Lower leg skin (tissue), 3 donors: Measurements from ENCODE around the gene AKTIP.

Source experiments
- POLR2A ChIP-seq, 2 donors: fragments of 450-650 bp; IDR thresholded peaks; one replicate each; pipeline ENCODE4 v1.6.1; 2016 to 2017; ENCODE audit warnings: antibody characterized with exemption in 2 of 2, mild to moderate bottlenecking in 1 of 2, moderate library complexity in 1 of 2
- TF ChIP-seq, protein P1 (sequence below), 3 donors: fragments of 450-650 bp; IDR thresholded peaks; one replicate each; pipeline ENCODE4 v1.5.1; 2016; ENCODE audit warnings: antibody characterized with exemption in 3 of 3, mild to moderate bottlenecking in 3 of 3, moderate library complexity in 2 of 3

DNA sequence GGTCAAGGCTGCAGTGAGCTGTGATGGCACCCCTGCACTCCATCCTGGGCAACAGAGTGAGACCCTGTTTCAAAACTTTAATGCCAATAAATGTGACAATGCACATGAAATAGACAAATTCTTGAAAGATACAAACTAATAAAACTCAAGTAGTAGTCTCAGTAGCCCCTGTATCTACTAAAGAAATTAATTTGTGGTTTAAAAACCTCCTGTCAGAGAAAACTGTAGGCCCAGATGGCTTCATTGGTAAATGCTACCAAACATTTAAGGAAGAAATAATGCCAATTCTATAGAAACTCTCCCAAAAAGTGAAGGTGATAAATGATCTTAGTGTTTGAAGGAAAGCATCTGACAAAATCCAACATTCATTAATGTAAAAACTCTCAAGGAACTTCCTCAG is 16.8 kb downstream of the AKTIP start:
- no peak for TF ChIP-seq POLR2A (IDR thresholded peaks at IDR 0.05)
- TF ChIP-seq, protein P1, sequence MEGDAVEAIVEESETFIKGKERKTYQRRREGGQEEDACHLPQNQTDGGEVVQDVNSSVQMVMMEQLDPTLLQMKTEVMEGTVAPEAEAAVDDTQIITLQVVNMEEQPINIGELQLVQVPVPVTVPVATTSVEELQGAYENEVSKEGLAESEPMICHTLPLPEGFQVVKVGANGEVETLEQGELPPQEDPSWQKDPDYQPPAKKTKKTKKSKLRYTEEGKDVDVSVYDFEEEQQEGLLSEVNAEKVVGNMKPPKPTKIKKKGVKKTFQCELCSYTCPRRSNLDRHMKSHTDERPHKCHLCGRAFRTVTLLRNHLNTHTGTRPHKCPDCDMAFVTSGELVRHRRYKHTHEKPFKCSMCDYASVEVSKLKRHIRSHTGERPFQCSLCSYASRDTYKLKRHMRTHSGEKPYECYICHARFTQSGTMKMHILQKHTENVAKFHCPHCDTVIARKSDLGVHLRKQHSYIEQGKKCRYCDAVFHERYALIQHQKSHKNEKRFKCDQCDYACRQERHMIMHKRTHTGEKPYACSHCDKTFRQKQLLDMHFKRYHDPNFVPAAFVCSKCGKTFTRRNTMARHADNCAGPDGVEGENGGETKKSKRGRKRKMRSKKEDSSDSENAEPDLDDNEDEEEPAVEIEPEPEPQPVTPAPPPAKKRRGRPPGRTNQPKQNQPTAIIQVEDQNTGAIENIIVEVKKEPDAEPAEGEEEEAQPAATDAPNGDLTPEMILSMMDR (IDR thresholded peaks at IDR 0.05), result no peak
